RKO (cell line): ENCODE measurements around the gene CD93.

ENCODE experiments used
- DNase-seq: peaks from one replicate; pipeline ENCODE4 v3.0.0-alpha.2; 2016; ENCODE audit warnings: low spot score

CD93 gene

GRCh38 chr20:23086056-23086566 lies at the start of gene CD93:
TSS of gene CD93 (minus strand) at chr20:23086324. CDS start at chr20:23086192, 132 bp downstream.
- DNase-seq = no peak

GRCh38 chr20:23133560-23133998 lies 47.5 kb upstream of the CD93 start:
- DNase-seq = no peak

- DNase-seq = no peak
Measured at GRCh38 chr20:23132930-23133559, 46.9 kb upstream of the CD93 start.

- DNase-seq = no peak
Measured at GRCh38 chr20:23132293-23132929, 46.3 kb upstream of the CD93 start.

- no peak for DNase-seq
Measured at GRCh38 chr20:23131766-23132165, 45.6 kb upstream of the CD93 start.

- DNase-seq = no peak
Measured at GRCh38 chr20:23130622-23131140, 44.6 kb upstream of the CD93 start.

- no peak for DNase-seq
Measured at GRCh38 chr20:23129891-23130621, 43.9 kb upstream of the CD93 start.

- DNase-seq = no peak
Measured at GRCh38 chr20:23129266-23129665, 43.1 kb upstream of the CD93 start.

GRCh38 chr20:23128461-23129125 lies 42.5 kb upstream of the CD93 start:
- DNase-seq = no peak

GRCh38 chr20:23127506-23128279 lies 41.6 kb upstream of the CD93 start:
- no peak for DNase-seq

- DNase-seq = no peak
Measured at GRCh38 chr20:23126281-23127061, 40.3 kb upstream of the CD93 start.

- DNase-seq = no peak
Measured at GRCh38 chr20:23125625-23126191, 39.6 kb upstream of the CD93 start.

- no peak for DNase-seq
Measured at GRCh38 chr20:23125159-23125558, 39.0 kb upstream of the CD93 start.

- no peak for DNase-seq
Measured at GRCh38 chr20:23123886-23124285, 37.8 kb upstream of the CD93 start.

- DNase-seq = no peak
Measured at GRCh38 chr20:23122796-23123655, 36.9 kb upstream of the CD93 start.

GRCh38 chr20:23122321-23122720 lies 36.2 kb upstream of the CD93 start:
- DNase-seq = no peak

GRCh38 chr20:23121751-23122320 lies 35.7 kb upstream of the CD93 start:
- DNase-seq = no peak

GRCh38 chr20:23120936-23121750 lies 35.0 kb upstream of the CD93 start:
- no peak for DNase-seq
